Measurements from ENCODE around the gene AP3D1.

GRCh38 chr19:2055931-2056836 is 95.2 kb downstream of the AP3D1 start:
- TF ChIP-seq SP1 (IDR thresholded peaks at IDR 0.05) (peak; percentile 11), CTCF (IDR thresholded peaks at IDR 0.05; ENCODE audit: low read depth, low read length, missing input control) (no peak), RXRA (IDR thresholded peaks at IDR 0.05) (no peak), YY1 (IDR thresholded peaks at IDR 0.05) (no peak), ATF3 (IDR thresholded peaks at IDR 0.05) (no peak), MAX (IDR thresholded peaks at IDR 0.05) (no peak), TAF1 (conservative IDR thresholded peaks at IDR 0.05) (no peak), JUND (IDR thresholded peaks at IDR 0.05) (no peak), RAD21 (IDR thresholded peaks at IDR 0.05) (no peak), FOXA1 (IDR thresholded peaks at IDR 0.05) (no peak), EGR1 (IDR thresholded peaks at IDR 0.05; ENCODE audit: low read depth in 2 of 2) (no peak), GABPA (IDR thresholded peaks at IDR 0.05 in 1 of 2, conservative IDR thresholded peaks at IDR 0.05 in 1 of 2) (no peak), ZBTB33 (IDR thresholded peaks at IDR 0.05) (no peak)
- TF ChIP-seq, protein P1, sequence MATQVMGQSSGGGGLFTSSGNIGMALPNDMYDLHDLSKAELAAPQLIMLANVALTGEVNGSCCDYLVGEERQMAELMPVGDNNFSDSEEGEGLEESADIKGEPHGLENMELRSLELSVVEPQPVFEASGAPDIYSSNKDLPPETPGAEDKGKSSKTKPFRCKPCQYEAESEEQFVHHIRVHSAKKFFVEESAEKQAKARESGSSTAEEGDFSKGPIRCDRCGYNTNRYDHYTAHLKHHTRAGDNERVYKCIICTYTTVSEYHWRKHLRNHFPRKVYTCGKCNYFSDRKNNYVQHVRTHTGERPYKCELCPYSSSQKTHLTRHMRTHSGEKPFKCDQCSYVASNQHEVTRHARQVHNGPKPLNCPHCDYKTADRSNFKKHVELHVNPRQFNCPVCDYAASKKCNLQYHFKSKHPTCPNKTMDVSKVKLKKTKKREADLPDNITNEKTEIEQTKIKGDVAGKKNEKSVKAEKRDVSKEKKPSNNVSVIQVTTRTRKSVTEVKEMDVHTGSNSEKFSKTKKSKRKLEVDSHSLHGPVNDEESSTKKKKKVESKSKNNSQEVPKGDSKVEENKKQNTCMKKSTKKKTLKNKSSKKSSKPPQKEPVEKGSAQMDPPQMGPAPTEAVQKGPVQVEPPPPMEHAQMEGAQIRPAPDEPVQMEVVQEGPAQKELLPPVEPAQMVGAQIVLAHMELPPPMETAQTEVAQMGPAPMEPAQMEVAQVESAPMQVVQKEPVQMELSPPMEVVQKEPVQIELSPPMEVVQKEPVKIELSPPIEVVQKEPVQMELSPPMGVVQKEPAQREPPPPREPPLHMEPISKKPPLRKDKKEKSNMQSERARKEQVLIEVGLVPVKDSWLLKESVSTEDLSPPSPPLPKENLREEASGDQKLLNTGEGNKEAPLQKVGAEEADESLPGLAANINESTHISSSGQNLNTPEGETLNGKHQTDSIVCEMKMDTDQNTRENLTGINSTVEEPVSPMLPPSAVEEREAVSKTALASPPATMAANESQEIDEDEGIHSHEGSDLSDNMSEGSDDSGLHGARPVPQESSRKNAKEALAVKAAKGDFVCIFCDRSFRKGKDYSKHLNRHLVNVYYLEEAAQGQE (IDR thresholded peaks at IDR 0.05): no peak
